Brain microvascular endothelial cell (primary cell): ENCODE results near the gene KCNH2.

Experiments
- DNase-seq: peaks from one replicate; pipeline ENCODE4 v3.0.0-alpha.2; 2020
- H3K27ac ChIP-seq: fragments of 250-450 bp; sonication (Bioruptor Pico); 2 replicates; pipeline ENCODE4 v1.5.1; 2020; ENCODE audit warnings: mild to moderate bottlenecking, moderate library complexity
- H3K27me3 ChIP-seq: fragments of 250-450 bp; sonication (Bioruptor Pico); replicated peaks from 2 replicates; pipeline ENCODE4 v1.5.1; 2020; ENCODE audit warnings: mild to moderate bottlenecking
- H3K36me3 ChIP-seq: fragments of 250-450 bp; sonication (Bioruptor Pico); replicated peaks from 2 replicates; pipeline ENCODE4 v1.5.1; 2020; ENCODE audit warnings: mild to moderate bottlenecking
- H3K4me3 ChIP-seq: 2 replicates; pipeline ENCODE4 v1.5.1; 2011; ENCODE audit warnings: low read depth, mild to moderate bottlenecking, control low read depth, low read length, moderate library complexity
- CTCF ChIP-seq: IDR thresholded peaks from 2 replicates; pipeline ENCODE4 v1.5.1; 2011; ENCODE audit warnings: low read depth, mild to moderate bottlenecking, moderate library complexity, low read length, control low read depth, inconsistent platforms; ENCODE audit errors: missing control alignments
- in situ Hi-C: cut with HindIII; loops from 2 replicates; pipeline ENCODE4 v1.10.0; 2017; ENCODE audit warnings: low sequenced_read_pairs, low pct_ligation_motif_present

The KCNH2 gene

GRCh38 chr7:150969475-150969874, 8.6 kb downstream of the KCNH2 start:
- H3K4me3 ChIP-seq, result no peak overlapping the region
- no peak for TF ChIP-seq CTCF
- DNase-seq, result no peak
- no peaks in the 10 kb centered on the region for H3K36me3 ChIP-seq
- peaks cover 65% of the 10 kb centered on the region for H3K27me3 ChIP-seq
- in situ Hi-C loops, result no loop called here
- no peak overlapping the region for H3K27ac ChIP-seq

- no peaks in the 10 kb centered on the region for H3K36me3 ChIP-seq
- peaks cover 61% of the 10 kb centered on the region for H3K27me3 ChIP-seq
- in situ Hi-C loops, result no loop called here
Observed at GRCh38 chr7:150968734-150969372, 9.3 kb downstream of the KCNH2 start.

GRCh38 chr7:150968056-150968733, 9.9 kb downstream of the KCNH2 start:
- TF ChIP-seq CTCF, result no peak
- Histone ChIP-seq H3K27ac (no peak overlapping the region), H3K27me3 (peaks cover 57% of the 10 kb centered on the region), H3K4me3 (no peak overlapping the region), H3K36me3 (no peaks in the 10 kb centered on the region)
- DNase-seq, result no peak
- in situ Hi-C loops, result no loop called here

More at GRCh38 chr7:150968734-150969372, 9.3 kb downstream of the KCNH2 start:
- Histone ChIP-seq H3K4me3 (no peak overlapping the region), H3K27ac (no peak overlapping the region)
- DNase-seq, result no peak
- TF ChIP-seq CTCF, result no peak

- no peak for DNase-seq
- Histone ChIP-seq H3K36me3 (no peaks in the 10 kb centered on the region), H3K27ac (no peak overlapping the region), H3K27me3 (peaks cover 51% of the 10 kb centered on the region), H3K4me3 (no peak overlapping the region)
- in situ Hi-C loops, result no loop called here
- no peak for TF ChIP-seq CTCF
Observed at GRCh38 chr7:150967349-150967748, 10.8 kb downstream of the KCNH2 start.

GRCh38 chr7:150966002-150966401, 12.1 kb downstream of the KCNH2 start:
- Histone ChIP-seq H3K4me3 (no peak overlapping the region), H3K27me3 (peaks cover 43% of the 10 kb centered on the region), H3K36me3 (no peaks in the 10 kb centered on the region), H3K27ac (no peak overlapping the region)
- TF ChIP-seq CTCF, result peak; percentile 48
- in situ Hi-C loops, result no loop called here
- no peak for DNase-seq
